SK-N-SH (cell line): ENCODE results near the gene FCAMR. TPM values are rescaled to one million over a fixed set of nuclear protein-coding genes. Genes with fewer than 3 reads are reported as not detected.

Source experiments
- CTCF ChIA-PET: fragments of 300-600, 350-600 bp; formaldehyde crosslinking; extraction: SDS; loops from one replicate; lab custom pipeline; 2021; lab: Yijun Ruan, JAX
- POLR2A ChIA-PET: fragments of 350-600 bp; sonication (Branson Sonifier 250); formaldehyde crosslinking; extraction: SDS; loops from one replicate; lab custom pipeline; 2020; ENCODE audit warnings: antibody characterized with exemption, inconsistent platforms; lab: Yijun Ruan, JAX
- DNase-seq: peaks from one replicate; pipeline ENCODE4 v3.0.0; 2012
- H2AFZ ChIP-seq: fragments of 200-600 bp; sonication (generic); 2 replicates; pipeline ENCODE4 v1.8.1; 2016; ENCODE audit warnings: antibody characterized with exemption, mild to moderate bottlenecking, low read depth
- H3F3A ChIP-seq: fragments of 200-600 bp; sonication (generic); replicated peaks from 2 replicates; pipeline ENCODE3; 2016; ENCODE audit warnings: antibody characterized with exemption, mild to moderate bottlenecking; ENCODE audit not compliant: insufficient read depth
- H3K27ac ChIP-seq, 2 experiments: fragments of 200-500 bp in 1 of 2; fragments of 200-600 bp in 1 of 2; sonication (Bioruptor generic) in 1 of 2; sonication (generic), shearing (Covaris generic) in 1 of 2; 2 replicates each; pipeline versions ENCODE4 v1.5.1 to v1.6.1; 2014 to 2016; ENCODE audit warnings: low read depth in 2 of 2, inconsistent platforms in 1 of 2, low read length in 1 of 2, mild to moderate bottlenecking in 1 of 2, mixed read lengths in 1 of 2
- H3K27me3 ChIP-seq: fragments of 200-600 bp; sonication (generic), shearing (Covaris generic); 2 replicates; pipeline ENCODE4 v1.6.1; 2016; ENCODE audit warnings: mixed run types; ENCODE audit not compliant: insufficient read depth
- H3K36me3 ChIP-seq, 2 experiments: fragments of 200-500 bp in 1 of 2; fragments of 200-600 bp in 1 of 2; sonication (Bioruptor generic) in 1 of 2; sonication (generic) in 1 of 2; replicated peaks in 1 of 2; 2 replicates each; pipeline versions ENCODE3 to v1.5.1; 2014 to 2016; ENCODE audit warnings: low read length in 1 of 2, mild to moderate bottlenecking in 1 of 2; ENCODE audit not compliant: insufficient read depth in 2 of 2, control insufficient read depth in 1 of 2
- H3K4me1 ChIP-seq, 2 experiments: fragments of 200-500 bp in 1 of 2; fragments of 200-600 bp in 1 of 2; sonication (Bioruptor generic) in 1 of 2; sonication (generic), shearing (Covaris generic) in 1 of 2; 2 replicates each; pipeline versions ENCODE4 v1.5.1 to v1.6.1; 2014 to 2016; ENCODE audit warnings: low read depth in 1 of 2, low read length in 1 of 2, mixed run types in 1 of 2; ENCODE audit not compliant: insufficient read depth in 2 of 2, control insufficient read depth in 1 of 2
- H3K4me2 ChIP-seq: fragments of 200-600 bp; sonication (generic), shearing (Covaris generic); 2 replicates; pipeline ENCODE4 v1.6.1; 2017; ENCODE audit warnings: mixed run types
- H3K4me3 ChIP-seq, 2 experiments: fragments of 200-500 bp in 1 of 2; fragments of 200-600 bp in 1 of 2; sonication (Bioruptor generic) in 1 of 2; sonication (generic), shearing (Covaris generic) in 1 of 2; 2 replicates each; pipeline versions ENCODE4 v1.5.1 to v1.8.1; 2014 to 2016; ENCODE audit warnings: low read depth in 2 of 2, inconsistent platforms in 1 of 2, low read length in 1 of 2, mild to moderate bottlenecking in 1 of 2, mixed read lengths in 1 of 2, moderate library complexity in 1 of 2
- H3K79me2 ChIP-seq: fragments of 200-600 bp; sonication (generic); 2 replicates; pipeline ENCODE4 v1.8.1; 2017; ENCODE audit warnings: mild to moderate bottlenecking; ENCODE audit not compliant: insufficient read depth
- H3K9ac ChIP-seq: fragments of 200-600 bp; sonication (generic); 2 replicates; pipeline ENCODE4 v1.6.1; 2017; ENCODE audit warnings: mixed run types
- H3K9me2 ChIP-seq: fragments of 200-600 bp; sonication (generic); 2 replicates; pipeline ENCODE4 v1.6.1; 2017; ENCODE audit warnings: mixed run types
- H3K9me3 ChIP-seq: fragments of 200-600 bp; sonication (generic); 2 replicates; pipeline ENCODE4 v1.6.1; 2017; ENCODE audit warnings: mixed run types, mild to moderate bottlenecking, moderate library complexity
- H4K20me1 ChIP-seq: fragments of 200-600 bp; sonication (generic); 2 replicates; pipeline ENCODE4 v1.6.1; 2017; ENCODE audit warnings: mild to moderate bottlenecking, mixed run types; ENCODE audit not compliant: insufficient read depth
- ELF1 ChIP-seq: IDR thresholded peaks from 2 replicates; pipeline ENCODE4 v1.4.0; 2012
- EP300 ChIP-seq, 2 experiments: IDR thresholded peaks; 2 replicates each; pipeline versions ENCODE4 v1.4.0 to v1.6.1; 2012; ENCODE audit warnings: borderline replicate concordance in 1 of 2, low read depth in 1 of 2, low read length in 1 of 2
- FOSL2 ChIP-seq: IDR thresholded peaks from 2 replicates; pipeline ENCODE4 v1.4.0; 2012; ENCODE audit warnings: low read depth, mild to moderate bottlenecking, moderate library complexity, borderline replicate concordance
- FOXJ3 ChIP-seq: sonication (generic); formaldehyde crosslinking; IDR thresholded peaks from 2 replicates; pipeline ENCODE4 v1.5.1; 2020; ENCODE audit warnings: mild to moderate bottlenecking, missing genetic modification reagents
- GABPA ChIP-seq: IDR thresholded peaks from 2 replicates; pipeline ENCODE4 v1.4.0; 2012; ENCODE audit warnings: low read depth, mild to moderate bottlenecking
- JUND ChIP-seq: IDR thresholded peaks from 2 replicates; pipeline ENCODE4 v1.4.0; 2012
- MEF2A ChIP-seq: IDR thresholded peaks from 2 replicates; pipeline ENCODE4 v1.4.0; 2012; ENCODE audit warnings: low read depth, borderline replicate concordance
- NFIC ChIP-seq: IDR thresholded peaks from 2 replicates; pipeline ENCODE4 v1.4.0; 2012; ENCODE audit warnings: borderline replicate concordance
- NRF1 ChIP-seq: IDR thresholded peaks from 2 replicates; pipeline ENCODE4 v1.6.1; 2012; ENCODE audit warnings: low read depth, mild to moderate bottlenecking, low read length
- POLR2AphosphoS5 ChIP-seq: IDR thresholded peaks from 2 replicates; pipeline ENCODE4 v1.6.1; 2012; ENCODE audit warnings: low read depth, low read length
- RFX5 ChIP-seq: IDR thresholded peaks from 2 replicates; pipeline ENCODE4 v1.6.1; 2012; ENCODE audit warnings: mild to moderate bottlenecking, improper control_type of control experiment, low read length
- RXRA ChIP-seq: IDR thresholded peaks from 2 replicates; pipeline ENCODE4 v1.4.0; 2012; ENCODE audit warnings: low read depth, mild to moderate bottlenecking, borderline replicate concordance
- TCF12 ChIP-seq: IDR thresholded peaks from 2 replicates; pipeline ENCODE4 v1.4.0; 2012
- YY1 ChIP-seq: IDR thresholded peaks from 2 replicates; pipeline ENCODE4 v1.4.0; 2012; ENCODE audit warnings: low read depth, mild to moderate bottlenecking
- WGBS: methylation state at CpG from one replicate; pipeline ENCODE4 v1.1.6; 2017; ENCODE audit warnings: low lambda C conversion rate; 5-methylcytosine and 5-hydroxymethylcytosine counted together
- polyA plus RNA-seq, 3 experiments: library from polyadenylated mRNA; depleted of rRNA; stranded (reverse); fragments of >200 nt; gene quantifications; 2 replicates each; pipeline ENCODE4 v1.2.3, GENCODE V29; 2012
- TF ChIP-seq, protein P1 (sequence below): IDR thresholded peaks from 2 replicates; pipeline ENCODE4 v1.4.0; 2012; ENCODE audit warnings: low read depth, borderline replicate concordance
- TF ChIP-seq, protein P2 (sequence below): IDR thresholded peaks from 2 replicates; pipeline ENCODE4 v1.4.0; 2012; ENCODE audit warnings: low read depth
- TF ChIP-seq, protein P3 (sequence below): IDR thresholded peaks from 2 replicates; pipeline ENCODE4 v1.6.1; 2012; ENCODE audit warnings: mild to moderate bottlenecking, low read depth, low read length, moderate library complexity
- TF ChIP-seq, protein P4 (sequence below): fragments of 150-350 bp; IDR thresholded peaks from 2 replicates; pipeline ENCODE4 v1.6.1; 2016; ENCODE audit warnings: mild to moderate bottlenecking, low read depth, low read length

The FCAMR gene
- polyA plus RNA-seq, 1 of the 3 experiments (the other 2 are of a cell fraction) = not detected

DNA sequence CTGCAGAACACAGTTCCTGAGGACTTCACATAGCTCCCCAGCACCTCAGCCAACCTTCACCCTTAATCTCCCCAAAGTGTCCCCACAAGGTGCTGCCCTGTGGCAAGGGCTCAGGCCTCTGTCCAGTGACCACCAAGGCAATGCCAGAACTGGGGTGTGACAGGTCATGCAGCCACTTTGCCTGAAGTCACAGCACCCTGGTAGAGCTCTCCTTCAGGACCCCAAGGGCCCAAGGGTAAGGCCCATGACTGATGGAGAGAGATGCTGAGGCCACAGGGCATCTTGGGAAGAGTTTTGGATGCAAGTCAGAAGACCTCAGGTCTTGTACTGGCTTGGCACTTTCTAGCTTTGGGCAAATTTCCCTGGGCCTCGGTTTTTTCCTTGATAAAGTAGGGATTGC is 47.7 kb downstream of the FCAMR start:
- ChIA-PET POLR2A (no interaction called here), CTCF (interaction anchor here (0.9 to 3.4 kb wide), 6 partner anchors 9 to 204 kb away, joined by 4 to 27 read pairs (median 5); no protein-coding TSS in a partner anchor)
- no CpG with 5 or more reads among the region's 1 CpG for WGBS

DNA sequence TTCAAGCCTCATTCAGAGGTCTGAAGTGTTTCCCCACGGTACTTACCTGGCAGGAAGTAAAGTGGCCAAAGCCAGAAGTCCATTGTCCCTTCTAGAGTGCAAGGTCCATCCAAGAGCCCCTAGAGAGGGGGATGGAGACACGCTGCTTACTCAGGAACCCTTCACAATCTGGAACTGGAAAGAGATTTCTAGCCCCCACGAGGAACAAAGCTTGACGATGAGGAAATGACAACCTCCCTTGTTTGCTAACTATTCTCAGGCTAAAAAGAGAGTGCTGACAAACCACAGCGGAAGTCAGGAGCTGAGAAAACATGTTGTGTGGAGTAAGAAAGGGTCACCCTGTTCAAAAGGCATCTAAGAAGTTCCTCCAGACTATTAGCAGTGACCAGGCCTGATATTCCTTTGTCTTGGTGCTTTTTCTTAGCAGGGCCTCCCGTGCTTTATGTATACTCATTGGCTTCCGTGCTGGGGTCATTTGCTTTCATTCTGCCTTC is 48.4 kb downstream of the FCAMR start, which contains the start of gene FCMR:
TSS of gene FCMR (minus strand) at position 170 of the 494 bp plus-strand sequence. CDS start at position 83, 87 bp downstream.
- 34% methylated on average over 7 of the region's 7 CpGs for WGBS
- ChIA-PET CTCF (interaction anchor here (0.9 to 3.4 kb wide), 6 partner anchors 9 to 197 kb away, joined by 3 to 27 read pairs (median 5); no protein-coding TSS in a partner anchor), POLR2A (no interaction called here)

More for the DNA sequence above, 47.7 kb downstream of the FCAMR start:
- Histone ChIP-seq H3K4me1 (no peaks in the 10 kb centered on the region), H3K27ac (no peak overlapping the region), H3K9me3 (no peaks in the 10 kb centered on the region), H3K9ac (no peak overlapping the region), H3F3A (no peaks in the 10 kb centered on the region), H3K79me2 (no peaks in the 10 kb centered on the region), H2AFZ (no peak overlapping the region), H3K4me2 (no peak overlapping the region), H3K36me3 (no peaks in the 10 kb centered on the region), H3K9me2 (no peaks in the 10 kb centered on the region), H3K27me3 (peaks cover 5% of the 10 kb centered on the region; the same call in 1 of the 2 replicates), H3K4me3 (no peak overlapping the region), H4K20me1 (no peaks in the 10 kb centered on the region)
- DNase-seq = no peak
- TF ChIP-seq, protein P1, sequence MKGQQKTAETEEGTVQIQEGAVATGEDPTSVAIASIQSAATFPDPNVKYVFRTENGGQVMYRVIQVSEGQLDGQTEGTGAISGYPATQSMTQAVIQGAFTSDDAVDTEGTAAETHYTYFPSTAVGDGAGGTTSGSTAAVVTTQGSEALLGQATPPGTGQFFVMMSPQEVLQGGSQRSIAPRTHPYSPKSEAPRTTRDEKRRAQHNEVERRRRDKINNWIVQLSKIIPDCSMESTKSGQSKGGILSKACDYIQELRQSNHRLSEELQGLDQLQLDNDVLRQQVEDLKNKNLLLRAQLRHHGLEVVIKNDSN = no peak
- TF ChIP-seq TCF12 = no peak

DNA sequence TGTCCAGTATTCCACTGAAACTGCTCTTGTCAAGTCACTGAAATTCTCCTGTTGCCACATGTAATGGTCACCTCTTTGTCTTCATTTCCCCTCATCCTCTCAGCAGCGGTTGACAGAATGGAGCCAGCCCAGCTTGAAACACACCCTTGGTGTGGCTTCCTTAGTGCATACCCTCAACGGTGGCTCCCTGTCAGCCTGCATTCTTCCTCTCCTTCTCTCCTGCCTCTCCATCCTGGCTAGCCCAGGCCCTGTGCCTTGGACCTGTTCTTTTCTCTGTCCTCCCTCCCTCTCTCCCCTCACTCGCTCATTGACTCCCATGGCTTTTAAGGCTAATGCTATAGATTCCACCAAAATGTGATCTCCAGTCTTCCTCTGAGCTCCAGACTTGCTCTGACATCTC is 52.2 kb downstream of the FCAMR start:
- Histone ChIP-seq H3K9me3 (no peaks in the 10 kb centered on the region), H3K36me3 (no peaks in the 10 kb centered on the region), H3K4me2 (no peak overlapping the region), H3K4me1 (no peaks in the 10 kb centered on the region), H4K20me1 (no peaks in the 10 kb centered on the region), H2AFZ (no peak overlapping the region), H3K4me3 (no peak overlapping the region), H3K9ac (no peak overlapping the region), H3F3A (no peaks in the 10 kb centered on the region), H3K9me2 (no peaks in the 10 kb centered on the region), H3K79me2 (no peaks in the 10 kb centered on the region), H3K27ac (no peak overlapping the region), H3K27me3 (peaks cover 37% of the 10 kb centered on the region)
- CTCF ChIA-PET = interaction anchor here (0.7 to 9.4 kb wide), 8 partner anchors 21 to 287 kb away, joined by 3 to 380 read pairs (median 3); partner anchors contain the start of gene IL20
- no peak for DNase-seq
- WGBS = 55% methylated on average over 3 of the region's 3 CpGs
- POLR2A ChIA-PET = no interaction called here
- TF ChIP-seq NFIC = no peak
- TF ChIP-seq, protein P2, sequence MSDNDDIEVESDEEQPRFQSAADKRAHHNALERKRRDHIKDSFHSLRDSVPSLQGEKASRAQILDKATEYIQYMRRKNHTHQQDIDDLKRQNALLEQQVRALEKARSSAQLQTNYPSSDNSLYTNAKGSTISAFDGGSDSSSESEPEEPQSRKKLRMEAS = no peak
- TF ChIP-seq GABPA = no peak
- TF ChIP-seq NRF1 = no peak
- TF ChIP-seq, protein P3, sequence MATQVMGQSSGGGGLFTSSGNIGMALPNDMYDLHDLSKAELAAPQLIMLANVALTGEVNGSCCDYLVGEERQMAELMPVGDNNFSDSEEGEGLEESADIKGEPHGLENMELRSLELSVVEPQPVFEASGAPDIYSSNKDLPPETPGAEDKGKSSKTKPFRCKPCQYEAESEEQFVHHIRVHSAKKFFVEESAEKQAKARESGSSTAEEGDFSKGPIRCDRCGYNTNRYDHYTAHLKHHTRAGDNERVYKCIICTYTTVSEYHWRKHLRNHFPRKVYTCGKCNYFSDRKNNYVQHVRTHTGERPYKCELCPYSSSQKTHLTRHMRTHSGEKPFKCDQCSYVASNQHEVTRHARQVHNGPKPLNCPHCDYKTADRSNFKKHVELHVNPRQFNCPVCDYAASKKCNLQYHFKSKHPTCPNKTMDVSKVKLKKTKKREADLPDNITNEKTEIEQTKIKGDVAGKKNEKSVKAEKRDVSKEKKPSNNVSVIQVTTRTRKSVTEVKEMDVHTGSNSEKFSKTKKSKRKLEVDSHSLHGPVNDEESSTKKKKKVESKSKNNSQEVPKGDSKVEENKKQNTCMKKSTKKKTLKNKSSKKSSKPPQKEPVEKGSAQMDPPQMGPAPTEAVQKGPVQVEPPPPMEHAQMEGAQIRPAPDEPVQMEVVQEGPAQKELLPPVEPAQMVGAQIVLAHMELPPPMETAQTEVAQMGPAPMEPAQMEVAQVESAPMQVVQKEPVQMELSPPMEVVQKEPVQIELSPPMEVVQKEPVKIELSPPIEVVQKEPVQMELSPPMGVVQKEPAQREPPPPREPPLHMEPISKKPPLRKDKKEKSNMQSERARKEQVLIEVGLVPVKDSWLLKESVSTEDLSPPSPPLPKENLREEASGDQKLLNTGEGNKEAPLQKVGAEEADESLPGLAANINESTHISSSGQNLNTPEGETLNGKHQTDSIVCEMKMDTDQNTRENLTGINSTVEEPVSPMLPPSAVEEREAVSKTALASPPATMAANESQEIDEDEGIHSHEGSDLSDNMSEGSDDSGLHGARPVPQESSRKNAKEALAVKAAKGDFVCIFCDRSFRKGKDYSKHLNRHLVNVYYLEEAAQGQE = no peak
- no peak for TF ChIP-seq FOXJ3 (CRISPR knock-in tag)
- no peak for TF ChIP-seq YY1
- TF ChIP-seq FOSL2 = no peak
- no peak for TF ChIP-seq ELF1
- TF ChIP-seq RFX5 = no peak
- no peak for TF ChIP-seq POLR2AphosphoS5
- TF ChIP-seq EP300 (IDR thresholded peaks at IDR 0.05; ENCODE audit: borderline replicate concordance in 1 of 2, low read depth in 1 of 2, low read length in 1 of 2) = no peak
- TF ChIP-seq MEF2A = no peak

More for the DNA sequence above, 48.4 kb downstream of the FCAMR start, which contains the start of gene FCMR:
- Histone ChIP-seq H3K9ac (no peak within 1 kb of the TSS), H3F3A (no peaks in the 10 kb centered on the region), H4K20me1 (no peaks in the 10 kb centered on the region), H2AFZ (no peak within 1 kb of the TSS), H3K4me3 (no peak within 1 kb of the TSS), H3K9me3 (no peaks in the 10 kb centered on the region), H3K4me2 (no peak within 1 kb of the TSS), H3K79me2 (no peaks in the 10 kb centered on the region), H3K27me3 (peaks cover 5% of the 10 kb centered on the region; the same call in 1 of the 2 replicates), H3K4me1 (no peaks in the 10 kb centered on the region), H3K9me2 (no peaks in the 10 kb centered on the region), H3K27ac (no peak within 1 kb of the TSS), H3K36me3 (no peaks in the 10 kb centered on the region)
- DNase-seq = no peak
- TF ChIP-seq RXRA (no peak), JUND (no peak)
- TF ChIP-seq, protein P4, sequence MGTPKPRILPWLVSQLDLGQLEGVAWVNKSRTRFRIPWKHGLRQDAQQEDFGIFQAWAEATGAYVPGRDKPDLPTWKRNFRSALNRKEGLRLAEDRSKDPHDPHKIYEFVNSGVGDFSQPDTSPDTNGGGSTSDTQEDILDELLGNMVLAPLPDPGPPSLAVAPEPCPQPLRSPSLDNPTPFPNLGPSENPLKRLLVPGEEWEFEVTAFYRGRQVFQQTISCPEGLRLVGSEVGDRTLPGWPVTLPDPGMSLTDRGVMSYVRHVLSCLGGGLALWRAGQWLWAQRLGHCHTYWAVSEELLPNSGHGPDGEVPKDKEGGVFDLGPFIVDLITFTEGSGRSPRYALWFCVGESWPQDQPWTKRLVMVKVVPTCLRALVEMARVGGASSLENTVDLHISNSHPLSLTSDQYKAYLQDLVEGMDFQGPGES = no peak
